Right ventricle myocardium inferior (tissue), 1 donor: Measurements from ENCODE around the gene GSN. TPM values are rescaled to one million over a fixed set of nuclear protein-coding genes. Genes with fewer than 3 reads are reported as not detected.

Experiments used
- ATAC-seq: fragments of 200-7000 bp; cut with Tn5 transposase; one replicate; pipeline ENCODE4 v1.9.1; 2020; ENCODE audit warnings: mild to moderate bottlenecking, moderate library complexity
- DNase-seq: peaks from one replicate; pipeline ENCODE4 v3.0.0; 2021; ENCODE audit errors: missing footprints
- intact Hi-C: fragments of 100-400 bp; cut with DNase I; formaldehyde crosslinking; loops from one replicate; pipeline ENCODE4 v1.11.0; 2022
- total RNA-seq: library from RNA; stranded (reverse); fragmentation: NEBNext Ultra II Directional; extraction: Animal tissue kit (Norgen Biotek cat#: 25700); gene quantifications from one replicate; pipeline ENCODE4 v1.2.1, GENCODE V29; 2021
- donor health status: DM: no; HTN: yes; CAD: no; lungs with severe emphysema.

GSN gene
- total RNA-seq, 1 donor from 2014 or later, result 966 TPM

- peak; percentile 93 for ATAC-seq
- peak; percentile 90 for DNase-seq
- intact Hi-C loops, result loop anchor here (1.0 kb wide), 1 partner anchor 44 kb away; the partner anchor contains the start of gene STOM
Observed at GRCh38 chr9:121326130-121326838, 58.3 kb downstream of the GSN start.

GRCh38 chr9:121326901-121327613 is 59.1 kb downstream of the GSN start:
- DNase-seq, result no peak
- intact Hi-C loops, result loop anchor here (1.0 kb wide), 1 partner anchor 43 kb away; the partner anchor contains the start of gene STOM
- no peak for ATAC-seq

- DNase-seq (no peak), ATAC-seq (no peak)
- intact Hi-C loops, result no loop called here
Observed at GRCh38 chr9:121328476-121328875, 60.5 kb downstream of the GSN start.

- DNase-seq (no peak), ATAC-seq (no peak)
- intact Hi-C loops, result no loop called here
Observed at GRCh38 chr9:121328876-121329681, 61.1 kb downstream of the GSN start.

GRCh38 chr9:121331549-121331948 is 63.6 kb downstream of the GSN start:
- DNase-seq (no peak), ATAC-seq (no peak)
- intact Hi-C loops, result no loop called here

- ATAC-seq (no peak), DNase-seq (no peak)
- intact Hi-C loops, result no loop called here
Observed at GRCh38 chr9:121331992-121332685, 64.2 kb downstream of the GSN start.

- intact Hi-C loops, result loop anchor here (2.0 kb wide), 1 partner anchor 17 kb away; no protein-coding TSS in a partner anchor
- ATAC-seq (peak; percentile 49), DNase-seq (no peak)
Observed at GRCh38 chr9:121333950-121334773, 66.2 kb downstream of the GSN start.

GRCh38 chr9:121336665-121337064 is 68.7 kb downstream of the GSN start:
- ATAC-seq (no peak), DNase-seq (no peak)
- intact Hi-C loops, result no loop called here

- DNase-seq (no peak), ATAC-seq (no peak)
- intact Hi-C loops, result no loop called here
Observed at GRCh38 chr9:121339437-121339836, 71.5 kb downstream of the GSN start.

- no peak for ATAC-seq
- DNase-seq, result no peak
- intact Hi-C loops, result no loop called here
Observed at GRCh38 chr9:121340676-121341392, 72.9 kb downstream of the GSN start.

GRCh38 chr9:121344184-121344583 is 76.2 kb downstream of the GSN start:
- ATAC-seq (no peak), DNase-seq (no peak)
- intact Hi-C loops, result no loop called here

- ATAC-seq, result no peak
- intact Hi-C loops, result no loop called here
- DNase-seq, result no peak
Observed at GRCh38 chr9:121345070-121345469, 77.1 kb downstream of the GSN start.

- DNase-seq, result no peak
- no peak for ATAC-seq
- intact Hi-C loops, result no loop called here
Observed at GRCh38 chr9:121348221-121348620, 80.3 kb downstream of the GSN start.

- intact Hi-C loops, result no loop called here
- no peak for DNase-seq
- ATAC-seq, result no peak
Observed at GRCh38 chr9:121349009-121349408, 81.0 kb downstream of the GSN start.

- intact Hi-C loops, result loop anchor here (2.0 kb wide), 1 partner anchor 15 kb away; no protein-coding TSS in a partner anchor
- no peak for ATAC-seq
- DNase-seq, result no peak
Observed at GRCh38 chr9:121350036-121350435, 82.1 kb downstream of the GSN start.

GRCh38 chr9:121350993-121351561 is 83.1 kb downstream of the GSN start:
- DNase-seq, result no peak
- intact Hi-C loops, result loop anchor here (2.0 kb wide), 1 partner anchor 16 kb away; no protein-coding TSS in a partner anchor
- ATAC-seq, result peak; percentile 58
